Testis (tissue), 3 donors: Measurements from ENCODE around the gene MRPL55. TPM values are rescaled to one million over a fixed set of nuclear protein-coding genes. Genes with fewer than 3 reads are reported as not detected.
A peak's percentile ranks its signal among the peaks of the same experiment; 100 is the strongest.

Experiments used
- DNase-seq: peaks from one replicate; pipeline ENCODE4 v3.0.0-alpha.2; 2019
- H3K27ac ChIP-seq, 2 donors: fragments of 200-600 bp; sonication (generic); one replicate each; pipeline ENCODE4 v1.5.1; 2019
- H3K27me3 ChIP-seq: fragments of 200-600 bp; sonication (generic); one replicate; pipeline ENCODE4 v1.5.1; 2019
- H3K36me3 ChIP-seq: fragments of 200-600 bp; sonication (generic); one replicate; pipeline ENCODE4 v1.5.1; 2017; ENCODE audit warnings: low read depth; ENCODE audit errors: missing control alignments
- H3K4me1 ChIP-seq: fragments of 200-600 bp; sonication (generic); one replicate; pipeline ENCODE4 v1.5.1; 2019
- H3K4me3 ChIP-seq, 2 donors: fragments of 200-600 bp; sonication (generic); one replicate each; pipeline ENCODE4 v1.5.1; 2017 to 2019
- H3K9me3 ChIP-seq: fragments of 200-600 bp; sonication (generic); one replicate; pipeline ENCODE4 v1.5.1; 2017
- POLR2A ChIP-seq: fragments of 450-650 bp; IDR thresholded peaks from one replicate; pipeline ENCODE4 v1.6.1; 2017; ENCODE audit warnings: antibody characterized with exemption, mild to moderate bottlenecking, moderate library complexity
- WGBS, 2 donors: methylation state at CpG; one replicate each; pipeline ENCODE4 v1.1.5; 2018; 5-methylcytosine and 5-hydroxymethylcytosine counted together
- intact Hi-C: fragments of 100-400 bp; cut with DNase I; formaldehyde crosslinking; loops from one replicate; pipeline ENCODE4 v1.15.1; 2023; ENCODE audit warnings: low total_unique reads
- polyA plus RNA-seq: library from polyadenylated mRNA; stranded (reverse); fragments of 350-450 nt; fragmentation: Illumina TruSeq; extraction: RNeasy Lipid Tissue Mini Kit (QIAGEN cat#74804); gene quantifications from one replicate; pipeline ENCODE4 v1.2.3, GENCODE V29; 2014; ENCODE audit warnings: low read depth, low replicate concordance; ENCODE audit not compliant: insufficient read depth
- total RNA-seq, 2 donors: library from RNA; depleted of rRNA; stranded (reverse); fragments of >200 nt; gene quantifications; one replicate each; pipeline ENCODE4 v1.2.3, GENCODE V29; 2016
- TF ChIP-seq, protein P1 (sequence below), 3 experiments: fragments of 450-650 bp in 2 of 3; fragments of 200-600 bp in 1 of 3; sonication (generic) in 1 of 3; IDR thresholded peaks; one replicate each; pipeline ENCODE4 v1.5.1; 2016 to 2019; ENCODE audit warnings: antibody characterized with exemption in 3 of 3, mild to moderate bottlenecking in 2 of 3, moderate library complexity in 1 of 3

The MRPL55 gene
- total and polyA plus RNA-seq, 3 donors from 2014 or later = 63.1 to 121 (median 102) TPM

DNA sequence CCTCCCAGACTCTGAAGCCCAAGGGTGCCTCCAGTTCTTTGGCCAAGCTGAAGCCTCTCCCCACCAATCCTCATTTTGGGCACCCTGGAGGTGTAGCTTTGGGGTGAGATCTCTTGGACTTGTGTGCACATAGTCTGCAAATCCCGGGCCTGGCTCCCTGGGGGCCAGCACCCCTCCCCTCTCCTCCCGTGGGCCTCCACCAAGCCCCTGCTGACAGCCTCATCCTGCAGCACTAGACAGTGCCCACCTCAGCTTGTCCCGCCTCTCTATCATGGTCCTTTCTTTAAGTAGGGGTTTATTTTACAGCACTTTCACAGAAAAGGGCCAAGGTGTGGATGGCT, 43.8 kb upstream of the MRPL55 start:
- peaks cover 41% of the 10 kb centered on the region for H3K4me1 ChIP-seq
- no peak for TF ChIP-seq POLR2A
- TF ChIP-seq, protein P1, sequence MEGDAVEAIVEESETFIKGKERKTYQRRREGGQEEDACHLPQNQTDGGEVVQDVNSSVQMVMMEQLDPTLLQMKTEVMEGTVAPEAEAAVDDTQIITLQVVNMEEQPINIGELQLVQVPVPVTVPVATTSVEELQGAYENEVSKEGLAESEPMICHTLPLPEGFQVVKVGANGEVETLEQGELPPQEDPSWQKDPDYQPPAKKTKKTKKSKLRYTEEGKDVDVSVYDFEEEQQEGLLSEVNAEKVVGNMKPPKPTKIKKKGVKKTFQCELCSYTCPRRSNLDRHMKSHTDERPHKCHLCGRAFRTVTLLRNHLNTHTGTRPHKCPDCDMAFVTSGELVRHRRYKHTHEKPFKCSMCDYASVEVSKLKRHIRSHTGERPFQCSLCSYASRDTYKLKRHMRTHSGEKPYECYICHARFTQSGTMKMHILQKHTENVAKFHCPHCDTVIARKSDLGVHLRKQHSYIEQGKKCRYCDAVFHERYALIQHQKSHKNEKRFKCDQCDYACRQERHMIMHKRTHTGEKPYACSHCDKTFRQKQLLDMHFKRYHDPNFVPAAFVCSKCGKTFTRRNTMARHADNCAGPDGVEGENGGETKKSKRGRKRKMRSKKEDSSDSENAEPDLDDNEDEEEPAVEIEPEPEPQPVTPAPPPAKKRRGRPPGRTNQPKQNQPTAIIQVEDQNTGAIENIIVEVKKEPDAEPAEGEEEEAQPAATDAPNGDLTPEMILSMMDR (IDR thresholded peaks at IDR 0.05) = no peak
- no peaks in the 10 kb centered on the region for H3K9me3 ChIP-seq
- no peaks in the 10 kb centered on the region for H3K27me3 ChIP-seq
- 80% methylated on average over 3 of the region's 3 CpGs; no CpG with 5 or more reads in 1 of the 2 donors for WGBS, 2 donors
- intact Hi-C loops = no loop called here
- H3K36me3 ChIP-seq = no peaks in the 10 kb centered on the region
- H3K27ac ChIP-seq = no peak overlapping the region
- H3K4me3 ChIP-seq = no peak overlapping the region
- no peak for DNase-seq

DNA sequence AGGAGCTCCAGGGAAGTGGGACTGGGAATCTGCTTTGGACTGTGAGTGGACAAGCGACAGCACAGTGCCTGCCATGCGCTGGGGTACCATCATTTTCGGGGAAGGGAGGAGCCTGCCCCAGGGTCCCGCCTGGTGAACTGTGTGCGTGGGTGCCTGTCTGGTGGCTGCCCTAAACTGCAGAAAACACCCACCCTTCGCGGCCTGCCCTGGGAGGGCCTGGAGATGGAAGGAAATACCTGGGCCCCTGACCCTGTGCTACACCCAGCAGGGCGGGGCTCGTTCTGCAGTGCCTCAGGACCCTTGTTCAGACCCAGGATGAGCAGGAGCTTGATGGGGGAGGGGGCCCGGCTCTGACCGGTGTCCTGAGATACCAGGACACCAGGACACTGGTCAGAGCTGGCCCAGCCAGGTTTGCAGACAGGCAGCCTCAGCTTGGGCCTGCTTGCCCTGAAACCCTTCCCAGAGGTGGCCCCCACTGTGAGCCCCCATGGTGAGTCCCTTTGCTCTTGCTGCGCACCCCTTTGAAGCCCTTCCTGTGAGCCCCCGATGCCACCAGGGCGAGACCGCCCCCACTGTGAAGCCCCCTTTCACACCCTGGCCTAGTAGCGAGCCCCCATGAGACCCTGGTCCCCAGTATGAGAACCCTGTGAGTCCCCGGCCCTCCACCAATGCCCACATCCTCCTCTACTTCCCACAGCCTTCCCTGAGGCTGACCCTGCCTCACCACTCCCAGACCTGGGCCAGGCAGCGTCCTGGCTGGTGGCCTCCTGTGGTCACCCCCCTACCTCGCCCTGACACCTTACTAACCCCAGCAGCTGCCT, 43.2 kb upstream of the MRPL55 start:
- Histone ChIP-seq H3K36me3 (no peaks in the 10 kb centered on the region), H3K27me3 (no peaks in the 10 kb centered on the region), H3K27ac (no peak overlapping the region), H3K9me3 (no peaks in the 10 kb centered on the region), H3K4me3 (no peak overlapping the region), H3K4me1 (peaks cover 47% of the 10 kb centered on the region)
- 94 to 95% methylated on average over 14 to 15 of the region's 19 CpGs for WGBS, 2 donors
- no peak for DNase-seq
- TF ChIP-seq, protein P1 (IDR thresholded peaks at IDR 0.05) = no peak
- intact Hi-C loops = no loop called here

DNA sequence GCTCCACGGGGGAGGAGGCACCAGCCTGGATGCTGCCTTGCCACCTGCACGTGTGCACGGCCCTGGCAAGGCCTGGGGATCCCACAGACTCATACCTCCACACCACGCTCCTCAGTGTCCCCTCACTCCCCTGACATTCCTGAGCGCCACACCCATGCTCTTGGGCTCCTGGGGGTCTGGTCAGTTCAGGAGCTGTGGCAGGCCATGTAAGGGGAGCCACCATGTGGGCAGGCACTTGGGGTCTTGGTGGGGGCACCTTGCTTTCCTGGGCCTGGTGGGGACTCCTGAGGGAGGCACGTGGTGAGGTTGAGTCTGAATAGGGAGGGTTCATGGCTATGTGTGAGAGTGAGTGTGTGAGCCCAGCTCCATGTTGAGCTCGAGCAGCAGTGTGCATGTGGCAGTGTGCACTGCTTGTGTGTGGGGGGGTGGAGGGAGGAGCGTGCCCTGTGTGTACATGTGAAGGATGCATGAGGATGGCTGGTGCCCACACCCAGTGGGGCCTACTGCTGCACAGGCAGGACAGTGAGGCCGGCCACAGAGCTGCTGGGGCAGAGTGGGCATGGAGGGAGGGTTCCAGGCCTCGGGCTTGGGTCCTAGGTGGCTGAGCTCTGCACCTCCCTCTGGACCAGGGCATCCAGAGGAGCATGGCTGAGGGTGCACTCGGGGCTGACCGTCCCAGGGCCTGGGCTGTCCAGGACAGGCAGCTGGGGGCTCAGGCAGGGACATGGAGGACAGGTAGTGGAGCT, 42.3 kb upstream of the MRPL55 start:
- H3K27me3 ChIP-seq = no peaks in the 10 kb centered on the region
- DNase-seq = no peak
- intact Hi-C loops = no loop called here
- no peaks in the 10 kb centered on the region for H3K36me3 ChIP-seq
- TF ChIP-seq POLR2A = no peak
- TF ChIP-seq, protein P1 (IDR thresholded peaks at IDR 0.05) = no peak
- H3K4me3 ChIP-seq = peak overlapping the region in 1 of 2 donors; percentile 31
- 55 to 62% methylated on average over 8 to 11 of the region's 12 CpGs for WGBS, 2 donors
- no peaks in the 10 kb centered on the region for H3K9me3 ChIP-seq
- H3K4me1 ChIP-seq = peaks cover 55% of the 10 kb centered on the region
- peak overlapping the region; percentile 91 to 93 for H3K27ac ChIP-seq

DNA sequence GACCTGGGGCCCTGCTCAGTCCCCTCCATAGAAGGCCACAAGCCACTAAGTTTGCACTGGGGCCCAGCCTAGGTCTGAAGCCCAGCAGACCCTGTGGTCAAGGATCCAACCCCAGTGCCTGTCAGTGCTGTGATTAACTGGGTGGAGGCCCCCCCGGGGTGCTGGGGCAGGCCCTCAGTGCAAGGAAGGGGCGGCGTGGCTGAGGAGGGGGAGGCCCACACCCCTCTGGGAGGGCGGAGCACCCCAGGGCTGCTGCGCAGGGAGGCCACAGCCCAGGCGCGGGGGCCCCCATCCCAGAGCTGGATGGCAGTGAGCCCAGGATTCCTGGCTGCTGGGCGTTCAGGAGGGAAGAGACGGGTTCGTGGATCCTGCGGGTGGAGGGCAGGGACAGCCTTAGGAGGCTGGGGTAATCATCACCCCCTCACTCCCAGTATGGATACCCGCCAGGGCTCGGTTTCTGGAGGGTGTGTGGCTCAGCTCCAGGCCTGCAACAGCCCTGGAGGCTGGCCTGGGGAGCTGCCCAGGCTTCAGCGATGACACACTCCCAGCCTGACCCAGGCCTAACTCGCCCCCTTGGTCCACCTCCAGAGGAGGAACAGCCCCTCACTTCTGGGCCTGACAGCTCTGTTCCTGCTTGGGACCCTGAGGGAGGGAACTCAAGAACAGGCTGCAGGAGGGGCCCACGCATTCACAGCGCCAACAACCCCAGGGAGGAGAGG, 41.5 kb upstream of the MRPL55 start:
- Histone ChIP-seq H3K4me1 (peaks cover 63% of the 10 kb centered on the region), H3K27ac (peak overlapping the region; percentile 91 to 93), H3K9me3 (no peaks in the 10 kb centered on the region), H3K4me3 (peak overlapping the region in 1 of 2 donors; percentile 31), H3K36me3 (no peaks in the 10 kb centered on the region), H3K27me3 (no peaks in the 10 kb centered on the region)
- TF ChIP-seq, protein P1 (IDR thresholded peaks at IDR 0.05) = no peak
- TF ChIP-seq POLR2A = no peak
- intact Hi-C loops = no loop called here
- WGBS, 2 donors = 13 to 37% methylated on average over 6 to 12 of the region's 17 CpGs
- peak; percentile 80 for DNase-seq
